HEK293 (cell line): ENCODE measurements around the gene RMND5B.

Source experiments
- CTCF ChIP-seq: fragments of 450-650 bp; formaldehyde crosslinking; IDR thresholded peaks from 2 replicates; pipeline ENCODE4 v1.5.1; 2016; ENCODE audit warnings: missing biosample characterization, missing genetic modification characterization
- YY1 ChIP-seq: fragments of 450-650 bp; formaldehyde crosslinking; IDR thresholded peaks from 2 replicates; pipeline ENCODE4 v1.5.1; 2018; ENCODE audit warnings: missing biosample characterization, missing genetic modification characterization
- ZNF654 ChIP-seq: fragments of 450-650 bp; formaldehyde crosslinking; IDR thresholded peaks from 2 replicates; pipeline ENCODE4 v1.5.1; 2016; ENCODE audit warnings: low read depth, missing biosample characterization, missing genetic modification characterization
- ZNF658 ChIP-seq: fragments of 450-650 bp; formaldehyde crosslinking; IDR thresholded peaks from 2 replicates; pipeline ENCODE4; 2016; ENCODE audit warnings: missing biosample characterization, missing genetic modification characterization

GRCh38 chr5:178116143-178116885, 14.5 kb upstream of the RMND5B start:
- TF ChIP-seq ZNF654 (tag by site-specific recombination) (no peak), CTCF (tag by site-specific recombination) (no peak), YY1 (tag by site-specific recombination) (no peak), ZNF658 (tag by site-specific recombination) (no peak)
